ENCODE data around the gene TRIM72. TPM values are rescaled to one million over a fixed set of nuclear protein-coding genes. Genes with fewer than 3 reads are reported as not detected.

TRIM72 gene
- total RNA-seq, 1 donor from 2014 or later, result 0.18 TPM

DNA sequence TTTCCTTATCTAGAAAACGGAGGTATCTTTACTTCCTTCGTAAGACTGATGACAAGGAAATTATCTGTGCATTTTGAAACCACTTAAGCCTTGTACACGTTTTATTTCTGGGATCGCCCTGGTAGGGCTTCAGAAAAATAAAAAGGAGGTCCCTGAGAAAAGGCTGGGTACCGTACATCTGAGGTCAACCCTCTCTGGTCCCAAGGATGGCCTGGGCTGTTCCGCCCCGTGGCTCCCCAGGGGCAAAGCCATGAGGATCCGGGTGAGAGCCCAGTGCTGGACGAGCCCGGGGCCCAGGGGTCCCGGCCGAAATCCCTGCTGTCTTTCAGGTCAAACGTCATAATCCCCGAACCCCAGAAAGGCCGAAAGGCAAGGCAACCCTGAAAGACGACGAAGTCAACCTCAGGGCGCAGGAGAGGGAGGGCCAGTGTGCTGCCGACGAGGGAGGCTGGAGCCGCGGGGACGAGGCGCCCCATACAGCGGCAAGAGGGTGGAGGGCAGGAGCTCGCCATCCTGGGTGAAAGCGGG is 34.6 kb upstream of the TRIM72 start:
- peaks cover 36% of the 10 kb centered on the region for H3K4me1 Mint-ChIP-seq (ENCODE audit: unreplicated experiment)
- TF ChIP-seq, protein P1, sequence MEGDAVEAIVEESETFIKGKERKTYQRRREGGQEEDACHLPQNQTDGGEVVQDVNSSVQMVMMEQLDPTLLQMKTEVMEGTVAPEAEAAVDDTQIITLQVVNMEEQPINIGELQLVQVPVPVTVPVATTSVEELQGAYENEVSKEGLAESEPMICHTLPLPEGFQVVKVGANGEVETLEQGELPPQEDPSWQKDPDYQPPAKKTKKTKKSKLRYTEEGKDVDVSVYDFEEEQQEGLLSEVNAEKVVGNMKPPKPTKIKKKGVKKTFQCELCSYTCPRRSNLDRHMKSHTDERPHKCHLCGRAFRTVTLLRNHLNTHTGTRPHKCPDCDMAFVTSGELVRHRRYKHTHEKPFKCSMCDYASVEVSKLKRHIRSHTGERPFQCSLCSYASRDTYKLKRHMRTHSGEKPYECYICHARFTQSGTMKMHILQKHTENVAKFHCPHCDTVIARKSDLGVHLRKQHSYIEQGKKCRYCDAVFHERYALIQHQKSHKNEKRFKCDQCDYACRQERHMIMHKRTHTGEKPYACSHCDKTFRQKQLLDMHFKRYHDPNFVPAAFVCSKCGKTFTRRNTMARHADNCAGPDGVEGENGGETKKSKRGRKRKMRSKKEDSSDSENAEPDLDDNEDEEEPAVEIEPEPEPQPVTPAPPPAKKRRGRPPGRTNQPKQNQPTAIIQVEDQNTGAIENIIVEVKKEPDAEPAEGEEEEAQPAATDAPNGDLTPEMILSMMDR (IDR thresholded peaks at IDR 0.05; ENCODE audit: unreplicated experiment), result no peak
- peak overlapping the region; percentile 86 for H3K27ac Mint-ChIP-seq (ENCODE audit: unreplicated experiment)
- H3K4me3 Mint-ChIP-seq (ENCODE audit: unreplicated experiment), result peak overlapping the region; percentile 93
- peaks cover 26% of the 10 kb centered on the region for H3K27me3 Mint-ChIP-seq (ENCODE audit: unreplicated experiment)
- peak; percentile 21 for DNase-seq (ENCODE audit: low spot score)
- no peaks in the 10 kb centered on the region for H3K9me3 Mint-ChIP-seq (ENCODE audit: unreplicated experiment)
- peaks cover 29% of the 10 kb centered on the region for H3K36me3 Mint-ChIP-seq (ENCODE audit: low read depth, unreplicated experiment)

GRCh38 chr16:31179747-31180459 is 34.0 kb upstream of the TRIM72 start, which contains the start of gene FUS:
TSS of gene FUS (plus strand) at chr16:31180139. CDS start at chr16:31180215, 76 bp downstream.
- H3K4me3 Mint-ChIP-seq (ENCODE audit: unreplicated experiment), result peak within 1 kb of the TSS; percentile 98
- peaks cover 34% of the 10 kb centered on the region for H3K36me3 Mint-ChIP-seq (ENCODE audit: low read depth, unreplicated experiment)
- H3K4me1 Mint-ChIP-seq (ENCODE audit: unreplicated experiment), result peaks cover 40% of the 10 kb centered on the region
- DNase-seq (ENCODE audit: low spot score), result peak; percentile 85
- H3K27me3 Mint-ChIP-seq (ENCODE audit: unreplicated experiment), result peaks cover 30% of the 10 kb centered on the region
- TF ChIP-seq, protein P1 (IDR thresholded peaks at IDR 0.05; ENCODE audit: unreplicated experiment), result no peak
- peak within 1 kb of the TSS; percentile 98 for H3K27ac Mint-ChIP-seq (ENCODE audit: unreplicated experiment)
- no peaks in the 10 kb centered on the region for H3K9me3 Mint-ChIP-seq (ENCODE audit: unreplicated experiment)

DNA sequence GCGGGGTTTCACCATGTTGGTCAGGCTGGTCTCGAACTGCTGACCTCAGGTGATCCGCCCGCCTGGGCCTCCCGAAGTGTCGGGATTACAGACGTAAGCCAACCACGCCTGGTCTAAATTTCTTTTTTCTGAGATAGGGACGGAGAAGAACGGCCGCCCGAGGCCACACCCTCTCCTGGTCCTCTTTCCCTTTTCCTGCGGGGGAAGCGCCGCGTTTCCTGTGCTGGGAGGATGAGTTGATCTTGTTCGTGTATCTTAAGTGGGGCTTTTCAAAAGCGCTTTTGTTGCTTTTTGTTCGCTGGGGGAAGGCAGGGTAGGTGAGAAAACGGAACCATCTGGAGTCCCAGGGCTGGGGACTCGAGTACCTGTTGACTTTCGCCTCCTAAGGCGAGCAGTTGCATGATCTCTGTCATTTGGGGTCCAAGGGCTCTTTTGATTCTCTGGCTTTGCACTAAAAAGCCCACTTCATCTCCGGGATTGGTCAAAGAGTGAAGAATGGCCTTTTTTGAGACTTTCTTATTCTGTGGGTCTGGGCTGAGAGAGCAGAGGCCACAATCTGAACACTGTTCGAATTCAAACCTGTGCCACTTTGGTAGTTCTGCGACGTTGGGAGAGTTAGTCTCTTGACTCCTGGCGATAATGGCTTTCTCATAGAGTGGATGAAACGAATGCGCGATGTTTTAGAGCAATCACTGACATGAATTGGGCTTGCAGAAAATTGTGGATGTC is 32.7 kb upstream of the TRIM72 start:
- peak; percentile 61 for DNase-seq (ENCODE audit: low spot score)
- Mint-ChIP-seq H3K4me3 (ENCODE audit: unreplicated experiment) (peak overlapping the region; percentile 98), H3K27me3 (ENCODE audit: unreplicated experiment) (peaks cover 30% of the 10 kb centered on the region), H3K9me3 (ENCODE audit: unreplicated experiment) (no peaks in the 10 kb centered on the region), H3K27ac (ENCODE audit: unreplicated experiment) (peak overlapping the region; percentile 94), H3K4me1 (ENCODE audit: unreplicated experiment) (peaks cover 53% of the 10 kb centered on the region), H3K36me3 (ENCODE audit: low read depth, unreplicated experiment) (peaks cover 47% of the 10 kb centered on the region)
- TF ChIP-seq, protein P1 (IDR thresholded peaks at IDR 0.05; ENCODE audit: unreplicated experiment), result no peak

DNA sequence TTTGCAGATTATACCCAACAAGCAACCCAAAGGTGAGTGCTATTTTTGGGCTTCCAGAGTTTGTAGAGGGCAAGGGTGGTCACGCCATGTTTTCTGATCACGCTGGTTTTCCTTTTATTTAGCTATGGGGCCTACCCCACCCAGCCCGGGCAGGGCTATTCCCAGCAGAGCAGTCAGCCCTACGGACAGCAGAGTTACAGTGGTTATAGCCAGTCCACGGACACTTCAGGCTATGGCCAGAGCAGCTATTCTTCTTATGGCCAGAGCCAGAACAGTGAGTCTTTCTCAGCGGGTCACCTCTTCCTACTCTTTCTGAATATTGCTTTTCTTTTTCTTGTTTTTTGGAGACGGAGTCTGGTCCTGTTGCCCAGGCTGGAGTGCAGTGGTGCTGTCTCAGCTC is 31.5 kb upstream of the TRIM72 start:
- Mint-ChIP-seq H3K9me3 (ENCODE audit: unreplicated experiment) (no peaks in the 10 kb centered on the region), H3K36me3 (ENCODE audit: low read depth, unreplicated experiment) (peaks cover 58% of the 10 kb centered on the region), H3K4me3 (ENCODE audit: unreplicated experiment) (peak overlapping the region; percentile 98), H3K27me3 (ENCODE audit: unreplicated experiment) (peaks cover 30% of the 10 kb centered on the region), H3K27ac (ENCODE audit: unreplicated experiment) (peak overlapping the region; percentile 79), H3K4me1 (ENCODE audit: unreplicated experiment) (peaks cover 63% of the 10 kb centered on the region)
- no peak for DNase-seq (ENCODE audit: low spot score)
- TF ChIP-seq, protein P1 (IDR thresholded peaks at IDR 0.05; ENCODE audit: unreplicated experiment), result no peak
